SH-SY5Y (cell line): ENCODE measurements around the gene CNTLN.

Source experiments
- GATA2 ChIP-seq: IDR thresholded peaks from 2 replicates; pipeline ENCODE4 v1.6.1; 2011; ENCODE audit warnings: mild to moderate bottlenecking, low read depth, low read length
- GATA3 ChIP-seq: IDR thresholded peaks from 2 replicates; pipeline ENCODE4 v1.6.1; 2011; ENCODE audit warnings: low read depth, mild to moderate bottlenecking, low read length, moderate library complexity

The CNTLN gene

GRCh38 chr9:17401858-17402257 is 267.0 kb downstream of the CNTLN start:
- TF ChIP-seq GATA3, result no peak

GRCh38 chr9:17402309-17402708 is 267.5 kb downstream of the CNTLN start:
- no peak for TF ChIP-seq GATA3
- TF ChIP-seq GATA2, result no peak

GRCh38 chr9:17403539-17403938 is 268.7 kb downstream of the CNTLN start:
- TF ChIP-seq GATA2 (no peak), GATA3 (no peak)

GRCh38 chr9:17414986-17415385 is 280.1 kb downstream of the CNTLN start:
- no peak for TF ChIP-seq GATA2
- TF ChIP-seq GATA3, result no peak

GRCh38 chr9:17422994-17423680 is 288.3 kb downstream of the CNTLN start:
- TF ChIP-seq GATA2 (no peak), GATA3 (no peak)

- TF ChIP-seq GATA2, result no peak
- TF ChIP-seq GATA3, result no peak
Observed at GRCh38 chr9:17423681-17424011, 288.8 kb downstream of the CNTLN start.

GRCh38 chr9:17425384-17425783 is 290.5 kb downstream of the CNTLN start:
- TF ChIP-seq GATA3 (no peak), GATA2 (no peak)

- TF ChIP-seq GATA3 (no peak), GATA2 (no peak)
Observed at GRCh38 chr9:17433526-17433925, 298.7 kb downstream of the CNTLN start.

GRCh38 chr9:17436854-17437253 is 302.0 kb downstream of the CNTLN start:
- TF ChIP-seq GATA3, result no peak
- TF ChIP-seq GATA2, result no peak

GRCh38 chr9:17437813-17438212 is 303.0 kb downstream of the CNTLN start:
- no peak for TF ChIP-seq GATA2
- TF ChIP-seq GATA3, result no peak

- no peak for TF ChIP-seq GATA2
- TF ChIP-seq GATA3, result no peak
Observed at GRCh38 chr9:17453751-17454150, 318.9 kb downstream of the CNTLN start.

GRCh38 chr9:17462869-17463464 is 328.1 kb downstream of the CNTLN start:
- TF ChIP-seq GATA2 (no peak), GATA3 (no peak)

GRCh38 chr9:17470036-17470813 is 335.4 kb downstream of the CNTLN start:
- TF ChIP-seq GATA2 (no peak), GATA3 (no peak)

GRCh38 chr9:17472126-17472525 is 337.3 kb downstream of the CNTLN start:
- TF ChIP-seq GATA3 (no peak), GATA2 (no peak)

- no peak for TF ChIP-seq GATA3
- no peak for TF ChIP-seq GATA2
Observed at GRCh38 chr9:17476401-17476800, 341.6 kb downstream of the CNTLN start.

- TF ChIP-seq GATA2, result no peak
- no peak for TF ChIP-seq GATA3
Observed at GRCh38 chr9:17477816-17478215, 343.0 kb downstream of the CNTLN start.
